HG03439 (cell line): Measurements from ENCODE around the gene RTEL1.
"Not testable (repeated sequence)": the region's sequence is repeated elsewhere in the genome, so short reads cannot be mapped to it uniquely, and the experiment has no call there.

Experiments used
- ATAC-seq: cut with Tn5 transposase; IDR thresholded peaks from one replicate; pipeline ENCODE4 v1.9.1; 2021; ENCODE audit warnings: mild to moderate bottlenecking, moderate library complexity; ENCODE audit not compliant: unreplicated experiment

Gene RTEL1

GRCh38 chr20:63708301-63709148, 50.4 kb downstream of the RTEL1 start:
- peak; percentile 12 for ATAC-seq

DNA sequence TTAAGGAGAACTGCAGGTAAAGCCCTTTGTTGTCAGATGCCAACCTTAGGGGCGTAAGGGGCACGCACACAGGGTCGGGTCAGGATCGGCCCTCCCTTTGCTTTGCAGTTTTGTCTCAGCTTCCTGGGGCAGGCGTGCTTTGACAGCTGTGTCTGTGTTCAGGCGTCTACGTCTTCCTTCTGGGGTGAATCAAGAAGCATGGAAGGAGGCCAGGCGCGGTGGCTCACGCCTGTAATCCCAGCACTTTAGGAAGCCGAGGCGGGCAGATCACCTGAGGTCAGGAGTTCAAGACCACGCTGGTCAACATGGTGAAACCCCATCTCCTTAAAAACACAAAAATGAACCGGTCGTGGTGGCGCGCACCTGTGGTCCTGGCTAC, 51.0 kb downstream of the RTEL1 start:
- no peak for ATAC-seq

DNA sequence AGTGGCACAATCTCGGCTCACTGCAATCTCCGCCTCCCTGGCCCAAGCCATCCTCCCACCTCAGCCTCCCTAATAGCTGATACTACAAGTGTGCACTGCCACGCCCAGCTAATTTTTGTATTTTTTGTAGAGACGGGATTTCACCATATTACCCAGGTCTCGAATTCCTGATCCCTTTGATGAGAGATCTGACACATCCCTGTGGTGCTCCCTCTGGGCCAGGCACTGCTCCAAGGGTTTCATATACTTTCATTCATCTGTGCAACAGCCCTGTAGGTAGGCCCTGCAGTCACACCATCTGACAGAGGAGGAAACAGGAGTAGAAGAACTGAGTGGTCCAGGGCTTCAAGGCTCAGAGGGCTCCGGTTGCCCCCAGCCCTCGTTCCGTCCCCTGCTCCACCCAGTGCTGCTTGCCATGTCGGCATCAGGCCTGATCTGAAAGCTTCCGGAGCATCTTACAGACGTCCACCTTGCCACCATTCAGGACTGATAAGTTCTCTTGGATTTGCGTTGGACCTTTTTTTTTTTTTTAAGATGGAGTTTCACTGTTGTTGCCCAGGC, 53.1 kb downstream of the RTEL1 start:
- no peak for ATAC-seq

- no peak for ATAC-seq
Measured at GRCh38 chr20:63712191-63712590, 54.1 kb downstream of the RTEL1 start.

DNA sequence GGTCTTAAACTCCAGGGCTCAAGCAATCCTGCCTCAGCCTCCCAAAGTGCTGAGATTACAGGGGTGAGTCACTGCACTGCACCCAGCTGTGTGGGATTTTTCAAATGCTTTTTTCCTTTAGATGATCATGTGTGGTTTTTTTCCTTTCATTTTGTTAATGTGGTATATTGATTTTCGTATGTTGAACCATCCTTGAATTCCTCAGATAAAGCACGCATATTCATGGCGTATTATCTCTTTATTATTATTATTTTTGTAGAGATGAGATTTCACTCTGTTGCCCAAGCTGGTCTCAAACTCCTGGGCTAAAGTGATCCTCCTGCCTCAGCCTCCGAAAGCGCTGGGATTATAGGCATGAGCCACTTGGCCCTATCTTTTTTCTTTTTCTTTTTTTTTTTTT, 56.7 kb downstream of the RTEL1 start:
- no peak for ATAC-seq

DNA sequence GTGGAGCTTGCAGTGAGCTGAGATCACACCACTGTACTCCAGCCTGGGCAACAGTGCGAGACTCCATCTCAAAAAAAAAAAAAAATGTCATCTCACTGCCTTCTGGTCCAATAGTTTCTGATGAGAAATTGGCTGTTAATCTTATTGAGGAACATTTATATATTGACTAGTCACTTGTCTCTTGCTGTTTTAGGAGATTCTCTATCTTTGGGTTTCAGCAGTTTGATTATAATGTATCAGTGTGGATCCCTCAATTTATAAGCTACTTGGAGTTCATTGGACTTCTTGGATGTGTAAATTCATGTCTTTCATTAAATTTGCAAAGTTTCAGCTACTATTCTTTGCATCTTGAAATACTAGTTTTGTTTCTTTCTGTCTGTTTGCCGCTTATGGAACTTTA, 60.9 kb downstream of the RTEL1 start:
- ATAC-seq, result no peak

- ATAC-seq, result not testable (repeated sequence)
Measured at GRCh38 chr20:63722967-63723622, 65.0 kb downstream of the RTEL1 start.

- ATAC-seq, result not testable (repeated sequence)
Measured at GRCh38 chr20:63730189-63730733, 72.1 kb downstream of the RTEL1 start.

- ATAC-seq, result no peak
Measured at GRCh38 chr20:63731410-63731809, 73.3 kb downstream of the RTEL1 start.

GRCh38 chr20:63732118-63733095, 74.3 kb downstream of the RTEL1 start:
- ATAC-seq, result no peak

- no peak for ATAC-seq
Measured at GRCh38 chr20:63733117-63733516, 75.0 kb downstream of the RTEL1 start.

- no peak for ATAC-seq
Measured at GRCh38 chr20:63733579-63734081, 75.5 kb downstream of the RTEL1 start.

GRCh38 chr20:63734111-63734945, 76.2 kb downstream of the RTEL1 start:
- ATAC-seq, result no peak

- no peak for ATAC-seq
Measured at GRCh38 chr20:63734946-63735858, 77.1 kb downstream of the RTEL1 start.

GRCh38 chr20:63735859-63736718, 78.0 kb downstream of the RTEL1 start, which contains the start of gene LIME1:
Gene LIME1 (plus strand): TSS chr20:63736664. CDS start chr20:63737550, 886 bp downstream.
- ATAC-seq, result no peak

DNA sequence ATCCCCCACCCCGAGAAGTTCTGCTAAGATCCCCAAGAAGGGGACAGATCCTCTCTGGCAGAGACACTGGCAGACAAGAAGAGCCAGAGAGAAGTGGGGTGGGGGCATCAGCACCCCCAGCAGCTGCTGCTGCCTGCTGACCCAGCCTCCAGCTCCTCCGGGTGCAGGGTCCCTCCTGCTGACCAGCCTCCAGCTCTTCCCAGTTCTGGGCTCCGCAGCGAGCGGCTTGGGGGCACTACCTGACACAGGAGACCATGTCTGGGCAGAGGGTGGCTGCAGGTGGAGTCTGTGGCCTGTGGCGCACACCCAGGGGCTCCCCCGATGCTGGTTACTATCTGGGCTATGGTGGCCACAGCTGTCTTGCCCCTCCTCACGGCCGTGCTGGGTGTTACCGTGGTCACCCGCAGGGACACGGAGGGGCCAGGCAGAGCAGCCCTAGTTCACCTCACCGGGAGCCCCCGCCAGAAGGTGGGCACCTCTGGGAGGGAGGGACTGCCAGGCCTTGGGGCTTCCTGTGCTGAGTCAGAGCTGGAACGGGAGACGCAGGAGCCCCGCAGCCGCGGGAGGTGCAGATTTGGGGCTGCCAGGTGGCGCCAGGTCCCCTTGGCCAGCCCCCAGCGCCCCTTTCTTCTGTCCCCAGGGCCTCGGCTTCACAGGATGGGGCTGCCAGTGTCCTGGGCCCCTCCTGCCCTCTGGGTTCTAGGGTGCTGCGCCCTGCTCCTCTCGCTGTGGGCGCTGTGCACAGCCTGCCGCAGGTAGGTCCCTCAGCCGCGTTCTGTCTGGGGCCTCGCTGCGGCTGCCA, 79.0 kb downstream of the RTEL1 start:
- no peak for ATAC-seq

DNA sequence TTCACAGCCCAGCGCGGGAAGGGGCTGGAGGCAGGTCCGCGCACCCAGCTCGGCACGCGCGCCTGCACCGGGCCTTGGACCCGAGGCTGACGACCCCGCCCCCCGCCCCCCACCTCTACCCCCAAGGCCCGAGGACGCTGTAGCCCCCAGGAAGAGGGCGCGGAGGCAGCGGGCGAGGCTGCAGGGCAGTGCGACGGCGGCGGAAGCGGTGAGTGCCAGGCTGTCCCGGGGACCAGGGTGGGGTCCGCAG, 79.5 kb downstream of the RTEL1 start:
- ATAC-seq, result no peak
